NCI-H345 treated with DMSO at 0.1 percent for 48 hours (cell line): Measurements from ENCODE around the gene ADGRV1.
"Not testable (repeated sequence)": the region's sequence is repeated elsewhere in the genome, so short reads cannot be mapped to it uniquely, and the experiment has no call there.

Source experiments
- DNase-seq: peaks from one replicate; lab custom pipeline; 2025; ENCODE audit not compliant: unreplicated experiment; lab: John Stamatoyannopoulos, UW

ADGRV1 gene

GRCh38 chr5:90802474-90803317 is 244.1 kb downstream of the ADGRV1 start:
- DNase-seq: no peak

DNA sequence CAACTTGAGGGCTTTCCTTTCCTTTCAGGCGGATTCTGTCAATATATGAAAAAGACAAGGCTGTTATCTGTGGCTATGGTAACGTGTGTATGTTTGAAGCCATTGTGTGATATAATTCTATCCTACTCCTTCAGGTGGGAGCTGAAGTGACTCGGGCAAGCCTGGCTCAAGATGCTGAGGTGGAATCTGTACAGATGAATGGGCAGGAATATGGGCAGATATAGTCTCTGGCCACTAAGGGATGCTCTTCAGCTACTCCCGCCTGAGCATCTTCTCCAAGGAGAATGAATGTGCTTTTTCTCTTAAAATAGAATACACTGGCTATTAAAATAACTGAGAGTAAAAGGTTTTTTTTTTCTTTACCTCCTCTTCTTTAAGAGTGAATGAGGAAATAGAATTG is 244.8 kb downstream of the ADGRV1 start:
- DNase-seq: no peak

- no peak for DNase-seq
Measured at GRCh38 chr5:90803876-90804275, 245.3 kb downstream of the ADGRV1 start.

- DNase-seq: no peak
Measured at GRCh38 chr5:90807496-90807895, 248.9 kb downstream of the ADGRV1 start.

DNA sequence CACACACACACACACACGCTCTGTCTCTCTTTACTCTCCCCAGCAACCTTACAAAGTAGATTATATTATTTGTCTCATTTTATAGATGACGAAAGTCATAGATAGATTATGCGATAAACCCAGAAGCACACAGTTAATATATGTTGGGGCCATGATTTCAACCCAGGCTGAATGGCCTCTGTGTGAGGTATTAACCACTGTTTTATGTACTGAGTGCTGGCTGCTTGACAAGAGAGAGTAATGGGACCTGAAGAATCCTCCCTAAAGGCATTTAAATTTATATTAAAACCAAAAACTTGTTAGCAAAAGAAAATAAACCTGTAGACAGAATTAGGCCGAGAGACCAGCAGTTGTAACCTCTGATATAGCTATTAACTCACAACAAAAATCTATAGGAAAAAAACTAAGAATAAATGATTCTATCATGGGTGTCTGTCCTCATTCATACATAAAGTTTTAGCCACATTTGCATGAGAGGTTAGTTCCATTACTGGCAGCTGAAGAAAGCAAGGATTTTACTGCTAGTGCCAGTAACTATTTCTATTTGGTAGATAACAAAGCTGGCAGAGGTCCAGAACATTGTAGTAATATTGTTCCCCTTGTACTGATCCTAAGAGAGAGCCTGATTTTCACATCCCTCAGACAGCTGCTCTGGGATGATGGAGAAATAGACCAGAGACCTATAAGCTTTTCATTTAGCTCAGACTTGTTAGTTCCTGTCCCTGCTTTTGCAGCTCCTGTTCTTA is 250.9 kb downstream of the ADGRV1 start:
- no peak for DNase-seq

DNA sequence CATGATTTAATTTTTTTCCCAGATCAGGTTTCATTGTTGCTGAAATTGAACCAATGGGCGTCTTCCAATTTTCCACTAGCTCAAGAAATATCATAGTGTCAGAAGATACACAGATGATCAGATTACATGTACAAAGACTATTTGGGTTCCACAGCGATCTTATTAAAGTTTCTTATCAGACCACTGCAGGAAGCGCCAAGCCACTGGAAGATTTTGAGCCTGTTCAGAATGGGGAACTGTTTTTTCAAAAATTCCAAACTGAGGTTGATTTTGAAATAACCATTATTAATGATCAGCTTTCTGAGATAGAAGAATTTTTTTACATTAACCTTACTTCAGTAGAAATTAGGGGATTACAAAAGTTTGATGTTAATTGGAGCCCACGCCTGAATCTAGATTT is 251.6 kb downstream of the ADGRV1 start:
- DNase-seq: no peak

GRCh38 chr5:90813392-90813791 is 254.8 kb downstream of the ADGRV1 start:
- DNase-seq: no peak

GRCh38 chr5:90822062-90822461 is 263.5 kb downstream of the ADGRV1 start:
- DNase-seq: not testable (repeated sequence)

- no peak for DNase-seq
Measured at GRCh38 chr5:90824436-90824835, 265.8 kb downstream of the ADGRV1 start.

DNA sequence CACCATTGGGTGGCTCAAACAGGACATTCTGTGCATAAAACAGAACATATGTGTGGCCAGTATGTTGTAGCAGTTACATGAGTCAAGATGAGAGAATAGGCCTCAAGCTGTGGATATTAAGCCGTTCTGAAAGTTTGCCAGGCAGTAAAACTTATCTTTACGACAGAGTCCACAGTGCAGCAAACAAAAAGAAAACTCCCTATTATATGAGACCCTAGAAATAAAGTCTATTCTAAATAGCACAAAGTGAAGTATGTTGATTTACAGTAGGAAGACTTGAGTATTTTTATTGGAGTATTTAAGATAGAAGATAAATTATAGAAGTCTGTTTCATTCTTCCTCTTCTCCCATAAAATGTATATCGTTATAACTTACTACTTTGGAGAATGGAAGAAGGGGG is 271.5 kb downstream of the ADGRV1 start:
- DNase-seq: no peak

DNA sequence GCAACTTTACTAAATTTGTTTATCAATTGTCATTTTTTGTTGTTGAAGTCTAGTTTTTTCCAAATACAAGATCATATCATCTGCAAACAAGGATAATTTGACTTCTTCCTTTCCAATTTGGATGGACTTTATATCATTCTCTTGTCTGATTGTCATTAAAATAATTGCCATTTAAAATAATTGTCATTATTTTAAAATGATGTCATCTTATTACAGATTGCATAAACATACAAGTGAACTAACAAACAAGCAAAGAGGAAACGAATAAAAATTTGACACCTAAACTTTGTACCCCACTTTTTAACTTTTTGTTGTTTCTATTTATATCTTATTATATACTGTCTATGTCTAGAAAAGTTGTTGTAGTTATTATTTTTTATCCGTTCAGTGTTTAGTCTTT is 275.2 kb downstream of the ADGRV1 start:
- DNase-seq: no peak

DNA sequence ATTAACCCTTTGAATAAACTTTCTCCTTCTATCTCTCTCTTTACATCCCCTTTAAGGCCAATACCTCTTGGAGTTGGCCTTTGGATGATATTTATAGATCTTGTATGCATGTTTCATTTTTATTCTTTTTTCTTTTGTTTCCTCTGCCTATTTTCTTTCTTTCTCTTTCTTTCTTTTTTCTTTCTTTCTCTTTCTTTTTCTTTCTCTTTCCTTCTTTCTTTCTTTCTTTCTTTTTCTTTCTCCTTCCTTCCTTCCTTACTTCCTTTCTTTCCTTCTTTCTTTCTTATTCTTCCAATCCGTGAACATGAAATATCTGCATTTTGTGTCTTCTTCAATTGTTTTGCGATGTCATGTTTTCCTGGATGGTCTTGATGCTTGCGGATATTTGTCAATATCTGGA is 276.1 kb downstream of the ADGRV1 start:
- DNase-seq: no peak

- no peak for DNase-seq
Measured at GRCh38 chr5:90843443-90843842, 284.8 kb downstream of the ADGRV1 start.

DNA sequence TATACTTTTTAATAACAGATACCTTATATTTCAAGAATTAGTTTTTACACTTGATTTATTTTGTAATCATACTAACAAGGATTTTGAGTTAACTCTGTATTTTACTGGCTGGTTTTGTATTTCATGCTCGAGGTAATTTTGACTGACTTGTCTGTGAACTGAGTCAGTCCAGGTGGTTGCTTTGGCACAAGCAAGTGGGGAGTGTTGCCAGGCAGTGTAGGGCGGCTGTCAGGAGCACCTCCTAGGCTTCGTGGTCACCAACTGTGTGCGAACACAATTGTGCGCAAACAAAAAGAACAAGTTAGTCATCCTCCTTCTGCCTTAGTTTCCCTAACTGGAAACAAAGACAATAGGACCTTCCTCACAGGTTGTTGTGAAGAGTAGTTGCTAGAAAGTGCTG is 286.3 kb downstream of the ADGRV1 start:
- no peak for DNase-seq

DNA sequence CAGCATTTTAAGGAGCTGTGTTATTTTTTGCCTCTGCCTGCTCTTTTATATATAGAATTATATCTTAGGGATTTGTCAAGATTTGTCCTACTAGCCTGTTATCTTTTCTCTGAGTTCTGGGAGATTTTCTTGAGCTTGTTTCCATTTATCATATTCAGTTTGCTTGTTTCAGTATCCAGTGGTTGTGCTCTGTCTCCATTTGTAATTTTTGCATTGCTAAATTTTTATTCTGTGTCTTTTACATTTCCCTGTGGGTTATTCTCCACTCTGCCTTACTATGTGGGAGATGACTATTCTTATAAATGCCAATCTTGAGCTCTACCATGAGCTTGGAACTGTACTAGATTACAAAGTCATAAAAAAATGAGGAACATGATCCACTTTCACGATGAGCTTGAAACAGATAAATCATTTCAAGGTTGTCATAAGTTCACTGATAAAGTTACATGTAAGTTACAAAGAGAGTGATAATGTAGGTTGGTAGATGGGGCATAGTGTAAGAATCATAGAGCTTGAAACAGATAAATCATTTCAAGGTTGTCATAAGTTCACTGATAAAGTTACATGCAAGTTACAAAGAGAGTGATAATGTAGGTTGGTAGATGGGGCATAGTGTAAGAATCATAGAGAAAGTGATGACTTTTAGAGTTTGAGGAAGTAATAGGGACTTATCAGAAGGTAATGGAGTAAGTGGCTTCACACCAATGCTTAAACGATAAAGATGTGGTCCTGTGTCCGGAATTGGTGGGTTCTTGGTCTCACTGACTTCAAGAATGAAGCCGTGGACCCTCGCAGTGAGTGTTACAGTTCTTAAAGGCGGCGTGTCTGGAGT is 287.3 kb downstream of the ADGRV1 start:
- DNase-seq: no peak

- not testable (repeated sequence) for DNase-seq
Measured at GRCh38 chr5:90847606-90848005, 289.0 kb downstream of the ADGRV1 start.

- DNase-seq: no peak
Measured at GRCh38 chr5:90849939-90850338, 291.3 kb downstream of the ADGRV1 start.

DNA sequence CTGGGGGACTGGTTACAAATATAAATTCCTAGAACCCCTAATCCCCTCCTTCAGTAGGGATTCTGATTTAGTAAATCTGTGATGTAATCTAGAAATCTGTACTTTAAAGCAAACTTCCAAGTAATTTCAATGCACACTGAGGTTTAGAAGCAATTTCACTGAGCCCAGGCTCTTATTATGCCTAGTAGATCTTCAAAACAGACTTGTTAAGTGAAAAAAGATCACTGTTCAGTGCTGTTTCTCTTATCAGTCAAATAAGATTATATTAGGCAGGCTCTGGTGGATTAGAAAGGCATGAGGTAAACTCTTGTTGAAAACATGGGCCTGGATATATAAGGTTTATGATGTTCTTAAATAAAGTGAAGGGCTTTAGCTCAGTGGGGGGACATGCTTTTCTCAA is 293.9 kb downstream of the ADGRV1 start:
- no peak for DNase-seq

DNA sequence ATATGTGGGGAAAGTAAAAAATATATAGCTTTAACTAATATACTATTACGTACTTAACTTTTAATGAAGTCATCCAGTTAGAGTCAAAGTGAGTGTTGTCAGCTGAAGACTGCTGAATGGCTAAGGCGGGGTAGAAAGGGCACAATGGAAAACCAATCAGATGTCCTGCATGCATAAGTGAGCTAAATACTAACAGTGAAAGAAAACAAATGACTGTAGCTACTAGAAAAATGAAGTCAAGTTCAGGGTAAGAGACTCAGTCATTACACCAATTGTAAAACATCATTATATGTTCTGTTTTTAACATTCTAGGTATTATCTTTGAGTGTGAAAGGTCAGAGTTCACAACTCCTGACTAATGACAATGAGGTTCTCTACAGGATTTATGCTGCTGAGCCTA is 295.2 kb downstream of the ADGRV1 start:
- DNase-seq: no peak

DNA sequence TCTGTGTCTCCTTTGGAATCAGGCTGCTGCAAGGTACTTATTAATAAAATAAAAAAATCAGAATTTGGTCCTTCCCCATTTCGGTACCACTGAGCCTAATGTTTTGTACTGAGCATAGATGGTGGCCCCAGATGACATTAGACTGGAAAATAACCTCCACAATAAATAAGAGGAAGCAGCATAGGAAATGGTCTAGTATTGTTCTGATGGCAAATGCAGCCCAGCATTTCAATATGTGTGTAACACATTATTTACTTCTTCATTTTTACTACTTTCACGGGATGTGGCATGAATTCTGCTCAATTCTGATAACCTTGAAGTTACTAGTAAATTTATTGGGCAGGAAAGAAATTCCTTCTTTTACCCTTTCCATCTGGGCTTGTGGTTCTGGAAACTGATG is 295.6 kb downstream of the ADGRV1 start:
- DNase-seq: no peak

DNA sequence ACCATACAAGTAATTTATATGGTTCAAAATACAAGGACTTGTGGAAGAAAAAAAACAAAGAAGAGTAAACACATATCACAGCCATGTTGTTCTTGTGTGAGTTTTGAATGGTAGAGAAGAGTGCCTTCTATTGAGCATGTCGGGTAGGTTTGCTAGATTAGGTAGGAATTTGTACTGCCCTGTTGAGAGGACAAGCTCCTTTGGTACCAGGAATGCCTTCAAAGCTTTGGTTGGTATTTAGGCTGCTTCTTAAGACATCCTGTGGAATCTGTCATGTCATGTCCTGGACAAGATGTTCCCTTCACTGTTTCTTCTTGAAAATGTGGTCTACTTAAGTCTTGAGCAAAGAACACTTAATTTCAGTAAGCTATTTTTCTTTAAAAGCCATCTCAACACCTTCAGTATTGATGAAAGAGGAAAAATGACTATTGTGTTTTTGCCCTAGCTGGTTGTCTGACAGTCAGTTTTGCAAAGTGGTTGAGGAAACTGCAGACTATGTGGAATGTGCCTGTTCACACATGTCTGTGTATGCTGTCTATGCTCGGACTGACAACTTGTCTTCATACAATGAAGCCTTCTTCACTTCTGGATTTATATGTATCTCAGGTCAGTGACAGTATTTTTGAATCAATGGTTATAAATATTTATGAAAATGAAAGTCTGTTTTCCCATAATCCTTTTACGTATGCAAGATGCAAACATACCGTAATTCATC is 296.9 kb downstream of the ADGRV1 start:
- no peak for DNase-seq
